Stimulated activated CD4-positive, alpha-beta T cell treated with anti-CD3 and anti-CD28 coated beads, Interleukin-12 subunit alpha, Interleukin-12 subunit beta, amount 100 ng/mL, for 4 hours (primary cell): ENCODE measurements around the gene TTI1.
A peak's percentile ranks its signal among the peaks of the same experiment; 100 is the strongest.

ENCODE experiments used
- DNase-seq: peaks from one replicate; pipeline ENCODE4 v3.0.0-alpha.2; 2020

TTI1 gene

DNA sequence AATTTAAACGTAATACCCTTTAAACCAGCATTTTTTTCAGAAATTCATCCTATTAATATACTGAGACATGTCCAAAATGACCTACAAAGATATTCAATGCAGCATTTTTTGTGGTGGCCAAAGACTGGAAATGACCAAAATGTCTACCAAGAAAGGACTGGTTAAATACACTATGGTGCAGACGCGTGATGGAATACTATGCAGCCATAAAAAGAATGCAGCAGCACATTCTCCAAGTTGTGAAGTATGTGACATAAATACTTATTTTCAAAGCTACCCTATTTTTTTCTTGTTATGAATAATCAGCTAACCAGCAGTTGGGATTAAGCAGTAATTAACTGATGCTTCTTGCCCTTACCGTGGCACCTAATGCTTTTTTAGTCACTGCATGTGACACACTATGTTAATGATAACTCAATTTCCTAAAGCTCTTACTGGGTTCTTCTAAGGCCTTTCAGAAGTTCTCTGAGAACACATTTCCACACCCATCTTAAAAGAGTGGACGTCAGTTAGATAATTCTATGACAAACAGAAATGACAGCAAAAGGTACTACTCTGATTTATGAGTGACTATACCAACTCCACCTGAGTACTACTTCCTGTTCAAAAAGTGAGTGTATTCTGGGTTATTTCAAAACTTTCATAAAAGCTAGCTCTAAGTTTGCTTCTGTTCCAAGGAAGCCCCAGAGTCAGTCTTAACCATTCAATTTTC, 24.9 kb downstream of the TTI1 start:
- DNase-seq, result no peak

GRCh38 chr20:38007526-38007925, 25.7 kb downstream of the TTI1 start:
- no peak for DNase-seq

- no peak for DNase-seq
Measured at GRCh38 chr20:38005903-38006302, 27.4 kb downstream of the TTI1 start.

DNA sequence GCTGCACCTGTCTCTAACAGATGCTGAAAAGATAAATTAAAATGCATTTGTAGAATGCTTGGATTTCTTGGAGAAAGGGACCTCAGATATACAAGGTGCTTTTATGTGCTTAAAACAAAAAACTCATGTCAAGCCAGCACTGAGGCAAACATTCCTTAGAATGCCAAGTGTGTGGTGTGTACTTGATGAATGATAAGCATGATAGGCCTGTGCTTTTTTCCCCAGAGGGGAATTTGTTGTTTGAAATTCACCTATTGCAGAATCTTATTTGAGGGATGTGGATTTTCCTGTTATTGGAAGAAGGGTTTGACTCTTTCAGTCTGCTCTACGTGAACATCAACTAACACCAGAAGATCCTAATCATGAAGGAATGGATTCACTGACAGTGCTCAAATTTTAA, 28.8 kb downstream of the TTI1 start:
- DNase-seq, result no peak

GRCh38 chr20:38002422-38002821, 30.8 kb downstream of the TTI1 start:
- no peak for DNase-seq

GRCh38 chr20:38001981-38002380, 31.3 kb downstream of the TTI1 start:
- DNase-seq, result no peak

DNA sequence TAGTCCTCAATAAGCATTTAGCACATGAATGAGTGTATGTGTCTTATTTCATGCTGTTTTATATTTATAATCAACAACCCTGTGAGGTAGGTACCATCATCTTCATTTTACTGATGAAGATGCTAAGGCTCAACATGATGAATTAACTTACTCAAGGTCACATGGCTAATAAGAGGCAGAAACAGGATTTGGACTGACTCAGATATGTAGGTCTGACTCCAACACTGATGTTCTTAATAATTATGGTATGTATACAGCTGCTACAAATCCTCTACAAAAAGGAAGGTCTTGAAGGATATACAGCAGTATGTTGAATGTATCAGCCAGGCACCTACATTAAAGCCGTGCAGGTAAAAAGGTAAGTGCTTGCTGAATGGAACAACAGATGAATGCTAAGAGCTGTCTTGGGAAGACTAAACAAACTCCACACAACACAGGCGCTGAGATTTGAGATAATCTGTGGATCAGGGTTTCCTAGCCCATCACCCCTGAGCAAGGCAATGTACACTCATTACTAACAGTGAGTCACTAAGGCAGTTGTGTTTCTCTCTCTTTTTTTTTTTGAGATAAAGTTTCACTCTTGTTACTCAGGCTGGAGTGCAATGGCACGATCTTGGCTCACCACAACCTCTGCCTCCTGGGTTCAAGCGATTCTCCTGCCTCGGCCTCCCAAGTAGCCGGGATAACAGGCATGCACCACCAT, 31.9 kb downstream of the TTI1 start:
- DNase-seq, result no peak

GRCh38 chr20:38000293-38000692, 33.0 kb downstream of the TTI1 start:
- no peak for DNase-seq

DNA sequence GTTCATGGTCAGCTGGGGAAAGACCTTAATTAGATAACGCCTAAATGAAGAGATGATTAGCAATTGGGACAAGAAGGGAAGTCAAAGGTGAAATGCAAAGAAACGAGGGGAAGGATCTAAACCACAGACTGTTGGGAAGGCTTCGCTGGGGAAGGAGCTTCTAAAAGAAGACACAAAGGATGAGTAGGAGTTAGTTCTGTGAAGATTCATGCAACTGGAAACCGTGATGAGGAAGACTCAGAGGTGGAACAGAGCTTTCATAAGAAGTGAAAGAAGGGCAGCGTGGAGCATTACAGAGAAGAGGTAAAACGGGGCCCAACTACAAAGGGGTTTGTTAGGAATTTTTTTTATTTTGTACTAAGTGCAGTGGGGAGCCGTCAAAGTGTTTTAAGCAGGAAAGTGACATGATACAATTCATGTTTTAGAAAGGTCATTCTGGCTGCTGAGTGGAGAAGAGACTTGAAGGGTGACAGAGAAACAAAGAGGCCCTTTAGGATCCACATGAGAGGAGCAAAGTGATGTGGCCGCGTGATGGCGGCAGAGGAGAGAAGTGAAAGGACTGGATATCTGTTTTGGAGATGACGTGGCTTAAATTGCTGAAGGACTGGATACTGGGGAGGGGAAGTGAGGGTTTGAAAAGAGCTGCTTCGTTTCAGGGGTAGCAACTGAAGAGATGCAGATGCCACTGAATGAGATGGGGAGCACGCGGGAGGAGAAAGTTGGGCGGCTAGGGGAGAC, 33.6 kb downstream of the TTI1 start:
- no peak for DNase-seq

DNA sequence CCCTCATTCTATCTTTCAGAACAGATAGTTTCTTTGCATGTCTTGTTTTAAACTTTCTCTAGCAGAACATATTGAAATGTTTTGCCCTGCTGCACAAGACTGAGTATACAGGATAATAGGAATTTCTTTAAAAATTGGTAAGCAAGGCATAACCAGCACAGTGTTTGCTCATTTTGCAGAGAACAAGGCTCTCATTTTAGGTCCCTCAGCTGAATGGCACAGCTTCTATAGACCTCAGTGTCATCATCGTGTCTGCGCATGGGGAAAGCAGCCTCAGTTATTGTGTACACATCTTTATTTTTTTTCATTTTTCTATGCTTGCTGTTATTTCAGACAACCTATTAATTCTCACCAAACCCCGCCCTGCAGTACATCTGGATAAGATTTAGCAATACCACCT, 35.7 kb downstream of the TTI1 start:
- no peak for DNase-seq

- no peak for DNase-seq
Measured at GRCh38 chr20:37995856-37996605, 37.2 kb downstream of the TTI1 start.

GRCh38 chr20:37994512-37994911, 38.7 kb downstream of the TTI1 start:
- no peak for DNase-seq

DNA sequence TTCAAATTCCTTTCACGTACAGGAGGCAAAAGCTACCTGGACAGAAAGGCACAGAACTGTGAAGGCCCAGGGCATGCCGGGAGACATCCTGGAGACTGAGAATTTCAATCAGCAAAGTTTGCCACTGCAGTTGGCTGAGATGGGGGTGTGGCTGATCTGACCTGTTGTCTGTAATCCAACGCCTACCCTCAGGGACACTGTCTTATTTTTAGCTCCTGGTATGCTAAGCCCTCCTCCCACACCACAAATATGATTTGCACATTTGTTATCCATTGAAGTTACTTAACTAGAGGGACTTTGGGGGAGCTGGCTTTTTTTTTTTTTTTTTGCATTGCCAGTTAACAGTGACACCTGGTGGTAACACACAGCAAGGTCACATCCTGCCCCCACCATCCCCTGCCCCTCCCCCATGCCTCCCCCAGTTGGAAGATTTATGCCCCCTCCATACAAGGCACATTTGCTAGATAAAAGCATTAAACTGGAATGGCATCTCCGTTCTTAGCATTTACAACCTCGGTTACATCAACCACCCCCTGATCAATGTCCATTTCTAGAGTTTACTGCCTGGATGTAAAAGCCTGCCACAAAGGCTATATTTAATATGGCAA, 40.4 kb downstream of the TTI1 start:
- peak; percentile 15 for DNase-seq

DNA sequence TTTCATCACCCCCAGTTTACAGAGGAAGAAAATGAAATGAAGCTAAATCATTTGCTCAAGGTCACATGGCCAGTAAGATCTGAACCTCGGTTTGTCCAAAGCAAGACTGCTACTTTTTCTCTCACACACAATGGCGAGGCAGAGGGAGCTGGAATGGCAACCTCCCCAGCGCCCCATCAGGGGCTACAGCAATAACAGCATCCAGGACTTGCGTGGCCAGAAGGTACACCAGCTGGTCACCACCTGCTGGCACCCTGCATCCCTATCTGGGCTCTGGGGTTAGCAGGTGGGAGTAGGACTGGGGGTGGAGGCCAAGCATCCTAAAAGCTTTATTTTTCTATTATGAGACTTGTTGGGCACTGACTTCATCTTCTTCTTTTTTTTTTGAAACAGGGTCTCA, 41.3 kb downstream of the TTI1 start:
- DNase-seq, result no peak

DNA sequence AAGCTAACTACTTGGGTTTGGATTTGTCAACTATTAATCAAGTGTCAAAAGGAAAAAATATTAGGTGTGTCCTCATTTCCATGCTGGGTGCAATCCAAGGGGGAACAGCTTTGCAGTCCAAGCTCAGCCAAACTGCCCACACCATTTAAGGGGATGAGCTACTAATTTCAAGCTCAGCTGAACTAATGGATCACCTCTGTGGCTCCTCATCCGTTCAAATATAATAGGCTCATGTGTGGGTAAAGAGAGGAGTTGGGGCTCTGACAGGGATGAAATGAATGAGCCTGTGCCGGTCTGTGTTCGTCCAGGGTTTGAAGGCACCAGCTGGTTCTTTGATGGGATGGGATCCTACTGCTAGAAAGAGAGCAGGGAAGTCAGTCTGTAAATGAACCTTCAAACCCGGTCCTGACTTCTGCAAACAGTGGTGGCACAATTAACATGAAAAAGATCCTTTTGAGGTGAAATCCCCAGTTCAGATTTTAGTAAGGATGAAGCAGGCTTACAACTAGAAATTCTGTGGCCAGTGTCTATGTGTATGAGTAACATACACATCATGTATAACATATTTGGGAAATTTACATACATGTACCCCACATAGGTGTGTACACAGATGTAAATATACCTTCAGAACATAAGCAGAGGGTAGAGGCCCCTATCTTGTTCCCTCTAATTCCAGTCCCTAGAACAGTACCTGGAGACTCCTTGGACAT, 41.9 kb downstream of the TTI1 start:
- DNase-seq, result no peak

- no peak for DNase-seq
Measured at GRCh38 chr20:37990571-37991151, 42.6 kb downstream of the TTI1 start.

GRCh38 chr20:37989601-37990295, 43.5 kb downstream of the TTI1 start:
- DNase-seq, result no peak

- DNase-seq, result no peak
Measured at GRCh38 chr20:37988306-37988954, 44.8 kb downstream of the TTI1 start.

GRCh38 chr20:37987602-37988290, 45.5 kb downstream of the TTI1 start:
- DNase-seq, result no peak
